NCI-H524 (cell line): ENCODE results near the gene SMC2.

Experiments used
- DNase-seq, 2 experiments: peaks; one replicate each; lab custom pipeline; 2025; lab: John Stamatoyannopoulos, UW

SMC2 gene

GRCh38 chr9:104093647-104094533, at the start of gene SMC2:
Gene SMC2, plus strand, starts transcription at chr9:104094309. Its CDS starts 1,076 bp downstream, at chr9:104095385.
- peak; percentile 89 to 91 for DNase-seq

DNA sequence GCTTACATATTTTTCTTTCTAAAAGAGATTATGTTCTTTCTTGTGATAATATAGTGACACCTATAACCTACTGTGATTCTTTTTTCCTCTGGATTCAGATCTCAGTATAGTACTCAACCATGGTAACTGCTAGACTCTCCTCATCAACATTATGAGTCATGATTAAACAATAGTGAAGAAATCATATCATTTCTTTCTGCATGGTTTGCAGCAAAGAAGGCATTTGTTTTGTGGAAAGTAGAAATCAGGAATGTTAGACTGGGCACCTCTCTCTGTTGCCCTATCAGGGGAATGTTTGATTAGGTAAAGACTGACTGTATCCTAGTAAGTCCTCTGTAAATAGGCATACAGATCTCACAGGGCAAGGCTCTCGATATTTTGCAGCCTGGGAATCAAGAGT, 25.6 kb upstream of the SMC2 start:
- no peak for DNase-seq

DNA sequence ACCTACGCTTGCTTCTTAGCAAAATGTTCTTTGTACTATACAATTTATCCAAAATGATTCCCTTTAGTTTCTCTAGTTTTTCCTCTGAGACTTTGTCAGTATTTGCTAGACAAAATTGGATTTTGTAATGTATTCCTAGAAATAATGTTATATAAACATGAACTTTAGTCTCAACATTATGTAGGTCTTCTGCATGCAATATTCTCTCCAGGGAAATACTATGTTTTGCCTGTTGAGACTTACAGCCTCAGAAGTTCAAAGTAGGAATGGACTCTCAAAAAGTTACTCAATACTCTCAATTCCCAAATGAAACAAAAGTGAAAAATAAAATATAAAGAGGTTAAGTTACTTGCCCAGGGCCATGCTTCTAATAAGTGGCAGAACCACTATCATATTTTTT, 24.8 kb upstream of the SMC2 start:
- no peak for DNase-seq

DNA sequence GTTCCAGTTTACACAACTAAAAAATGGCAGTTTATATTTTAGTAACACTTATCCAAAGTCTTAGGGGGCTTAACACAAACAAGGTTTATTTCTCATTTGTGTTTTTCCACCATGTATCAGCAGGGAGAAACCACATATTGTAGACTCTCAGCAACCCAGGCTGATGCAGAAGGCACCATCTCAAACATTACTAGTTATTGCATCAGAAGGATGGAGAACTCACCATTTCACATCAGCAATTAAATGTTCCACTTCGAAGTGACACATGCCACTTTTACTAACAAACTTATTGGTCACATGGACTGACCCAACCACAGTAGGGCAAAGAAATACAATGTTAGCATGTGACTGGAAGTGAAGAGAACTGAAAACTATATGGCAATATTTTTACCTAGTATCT, 22.5 kb upstream of the SMC2 start:
- no peak for DNase-seq

DNA sequence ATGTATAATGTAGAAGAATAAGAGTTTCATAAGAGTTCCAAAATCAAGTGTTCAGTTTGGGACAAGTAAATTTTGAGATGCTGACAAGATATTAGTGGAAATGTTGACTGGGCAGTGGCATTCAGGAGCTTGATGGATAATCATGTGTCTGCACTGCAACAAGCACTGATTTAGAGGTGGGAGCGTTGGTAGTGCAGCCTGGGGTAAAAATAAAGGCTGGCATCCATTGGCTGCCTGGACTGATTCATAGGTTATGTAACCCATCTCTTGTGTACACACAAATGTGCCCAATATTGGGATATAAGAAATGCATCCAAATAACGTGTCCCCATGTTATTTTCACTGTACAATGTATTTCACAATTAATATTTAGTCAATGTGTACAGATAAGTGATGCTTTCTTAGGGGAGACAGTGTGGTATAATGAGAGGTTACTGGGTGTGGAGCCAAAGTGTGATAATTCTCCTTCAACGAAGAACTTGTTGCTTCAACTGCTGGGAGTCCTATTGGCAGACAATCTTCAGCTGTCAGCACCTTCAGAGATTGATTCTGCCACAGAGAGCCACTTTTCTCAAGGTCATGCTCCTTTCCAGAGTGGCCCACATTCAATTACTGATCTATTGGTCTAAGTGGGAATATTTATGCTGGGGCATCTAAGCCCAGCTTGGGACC, 20.9 kb upstream of the SMC2 start:
- no peak for DNase-seq

DNA sequence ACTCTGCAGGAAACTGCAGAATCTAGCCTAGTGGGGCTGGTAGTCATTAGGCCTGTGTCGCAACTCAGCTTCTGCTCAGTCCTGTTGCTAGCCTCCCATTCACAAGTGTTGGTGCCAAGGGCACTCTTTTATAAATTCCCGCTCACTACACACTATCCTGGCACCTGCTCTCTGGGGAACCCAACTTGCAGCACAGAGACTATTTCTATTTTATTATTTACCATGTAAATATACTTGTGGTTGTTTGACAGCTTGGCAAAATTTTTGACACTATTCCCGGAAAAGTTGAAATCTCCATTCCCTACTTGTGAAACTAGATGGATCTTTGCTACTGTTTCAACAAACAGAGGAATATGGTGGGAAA, 20.4 kb upstream of the SMC2 start:
- DNase-seq: no peak

- DNase-seq: no peak
These were observed 19.2 kb upstream of the SMC2 start for GRCh38 chr9:104074876-104075275.

DNA sequence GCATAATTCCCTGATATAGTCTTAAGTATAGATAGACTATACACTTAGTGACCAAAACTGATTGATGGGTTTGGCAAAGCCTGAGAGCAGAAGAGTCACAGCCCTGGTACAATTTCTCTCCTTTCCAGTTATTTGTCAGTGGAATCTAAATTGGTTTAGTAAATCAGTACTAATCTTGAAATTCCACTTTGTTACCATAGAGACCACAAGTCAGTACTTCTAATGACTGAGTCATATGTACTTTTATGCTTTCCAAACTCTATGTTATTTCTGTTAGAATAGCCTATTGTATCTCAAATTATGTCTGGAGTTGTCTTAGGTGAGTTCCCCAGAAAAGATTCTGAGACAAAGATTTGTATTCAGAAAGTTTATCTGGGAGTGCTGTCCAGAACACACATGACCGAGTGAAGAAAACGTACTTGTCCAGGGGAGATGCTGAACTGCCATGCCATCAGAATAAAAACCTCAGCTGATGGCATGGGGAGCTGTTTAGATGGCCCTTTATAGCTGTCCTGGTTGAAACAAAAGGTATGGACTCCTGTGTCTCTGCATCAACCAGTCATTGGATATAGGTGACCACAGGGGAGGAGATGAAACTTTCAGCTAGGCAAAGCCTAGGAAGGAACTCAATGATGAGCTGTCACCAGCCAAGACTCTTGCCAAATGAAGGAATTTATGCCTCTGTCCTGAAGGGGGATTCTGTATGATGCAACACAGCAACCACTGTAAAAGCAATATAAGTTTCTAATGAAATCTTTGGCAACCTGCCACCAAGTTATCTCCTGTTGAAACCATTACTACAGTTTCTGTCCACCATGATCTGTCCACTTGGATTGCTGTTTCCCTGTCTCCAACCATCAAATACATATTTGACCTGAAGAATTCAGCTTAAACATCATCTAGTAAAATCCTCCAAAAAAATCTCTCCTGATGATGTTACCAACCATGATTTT, 18.0 kb upstream of the SMC2 start:
- no peak for DNase-seq

- DNase-seq: no peak
These were observed 15.5 kb upstream of the SMC2 start for GRCh38 chr9:104078596-104078995.

- no peak for DNase-seq
These were observed 13.1 kb upstream of the SMC2 start for GRCh38 chr9:104080983-104081382.

DNA sequence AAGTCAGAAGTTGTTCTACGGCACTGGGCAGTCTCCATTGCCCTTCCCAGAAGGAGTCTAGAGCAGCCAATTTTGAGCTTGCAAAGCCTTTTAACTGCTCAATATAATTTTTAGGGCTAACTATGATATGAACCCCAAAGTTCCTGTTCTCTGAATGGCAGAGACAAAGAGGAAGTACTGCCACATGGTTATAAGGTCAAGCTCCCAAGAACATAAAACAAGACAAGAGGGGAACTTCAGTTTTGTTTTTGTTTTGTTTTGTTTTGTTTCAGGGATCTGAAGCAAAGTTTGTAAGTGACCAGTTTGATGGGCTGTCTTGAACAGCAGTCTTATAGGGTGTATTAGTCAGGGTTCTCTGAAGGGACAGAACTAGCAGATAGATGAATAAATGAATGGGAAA, 11.9 kb upstream of the SMC2 start:
- DNase-seq: no peak

GRCh38 chr9:104085525-104085924, 8.6 kb upstream of the SMC2 start:
- no peak for DNase-seq

GRCh38 chr9:104087894-104088293, 6.2 kb upstream of the SMC2 start:
- DNase-seq: no peak

DNA sequence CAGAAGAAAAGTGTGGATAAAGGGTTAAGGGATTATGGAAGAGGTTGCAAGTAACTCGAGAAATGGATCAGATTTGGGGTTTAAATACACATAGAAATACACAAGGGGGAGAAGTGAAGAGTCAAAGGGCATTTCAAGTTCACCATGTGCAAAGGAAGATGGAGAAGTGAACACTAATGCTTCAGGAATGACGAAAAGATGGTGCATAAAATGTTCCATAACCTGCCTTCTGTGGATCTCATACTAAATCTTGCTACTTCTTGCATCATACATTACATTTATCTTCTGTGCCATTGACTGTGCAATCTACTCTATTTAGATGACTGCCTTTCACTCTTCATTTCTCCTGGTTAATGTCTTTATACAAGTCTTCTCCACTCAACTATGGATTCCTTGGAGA, 5.7 kb upstream of the SMC2 start:
- DNase-seq: no peak

GRCh38 chr9:104090578-104090977, 3.5 kb upstream of the SMC2 start:
- no peak for DNase-seq

- DNase-seq: no peak
These were observed 3.0 kb upstream of the SMC2 start for GRCh38 chr9:104091116-104091515.

DNA sequence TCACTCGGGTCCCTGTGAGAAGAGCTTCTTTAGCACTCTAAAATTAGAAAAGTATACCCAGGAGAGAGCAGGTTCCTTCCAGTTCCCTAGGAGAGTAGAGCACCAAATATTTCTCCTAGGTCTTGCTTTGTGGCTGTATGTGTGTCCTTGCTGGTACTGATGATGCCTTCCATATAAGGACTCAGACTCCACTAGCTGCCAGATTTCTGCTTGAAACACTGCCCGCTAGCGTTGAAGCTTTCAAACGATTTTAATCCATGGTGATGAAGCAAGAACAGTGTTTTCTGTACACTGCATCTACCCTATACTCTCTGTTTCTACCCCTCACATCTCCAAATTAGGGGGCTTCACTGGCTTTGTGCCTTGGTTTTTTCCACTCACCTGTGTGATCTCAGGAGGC, 2.4 kb upstream of the SMC2 start:
- DNase-seq: no peak

- DNase-seq: no peak
These were observed 1.9 kb upstream of the SMC2 start for GRCh38 chr9:104092192-104092591.

- DNase-seq: peak; percentile 7 to 67
These were observed 1.1 kb upstream of the SMC2 start for GRCh38 chr9:104092875-104093600.

DNA sequence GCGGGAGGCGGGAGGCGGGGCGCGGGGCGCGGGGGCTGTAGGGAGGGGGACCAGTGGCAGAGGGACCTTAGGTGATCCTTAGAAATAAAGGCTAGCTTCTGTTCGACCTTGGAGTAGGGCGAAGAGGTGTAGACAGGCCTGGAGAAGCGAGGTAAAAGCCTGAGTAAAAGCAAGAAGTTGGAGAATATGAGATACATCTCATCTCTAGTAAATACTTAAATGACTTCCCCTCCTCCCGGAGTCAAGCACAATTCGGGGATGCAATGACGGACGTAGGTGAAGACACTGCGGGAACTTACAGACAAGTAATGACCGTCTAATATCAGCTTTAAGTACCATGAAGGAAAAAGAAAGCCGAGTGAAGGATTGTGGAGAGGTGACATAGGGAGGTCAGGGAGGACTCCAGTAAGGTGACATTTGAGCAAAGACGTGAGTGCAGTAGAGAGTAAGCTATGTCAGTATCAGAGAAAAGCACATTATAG, 466 bp downstream of the SMC2 start:
- peak; percentile 53 to 68 for DNase-seq

GRCh38 chr9:104099630-104100029, 5.5 kb downstream of the SMC2 start:
- DNase-seq: no peak

DNA sequence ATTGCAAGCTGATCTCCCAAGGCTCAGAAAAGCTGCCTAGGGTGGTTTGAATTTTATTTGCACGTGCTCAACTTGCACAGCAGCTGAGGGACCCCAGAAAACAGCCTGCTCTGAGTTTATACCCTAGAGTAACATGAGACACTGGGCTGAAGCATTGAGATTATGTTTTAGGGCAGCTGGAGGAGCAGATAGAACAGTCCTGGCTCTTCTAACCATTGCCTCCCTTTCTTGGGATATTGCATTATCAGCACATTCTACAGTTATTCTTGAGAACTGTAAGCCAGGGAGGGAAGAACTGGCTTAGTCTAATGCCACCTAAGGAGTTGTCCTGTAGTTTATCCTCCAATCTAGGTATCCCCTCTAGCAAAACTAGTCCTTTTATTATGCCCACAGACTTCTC, 10.3 kb downstream of the SMC2 start:
- no peak for DNase-seq
